Suprapubic skin (tissue), 3 donors: Measurements from ENCODE around the gene YY1.

ENCODE experiments used
- POLR2A ChIP-seq, 2 donors: fragments of 450-650 bp; IDR thresholded peaks; one replicate each; pipeline ENCODE4 v1.6.1; 2017; ENCODE audit warnings: antibody characterized with exemption in 2 of 2, mild to moderate bottlenecking in 2 of 2, moderate library complexity in 2 of 2
- TF ChIP-seq, protein P1 (sequence below), 2 donors: fragments of 200-600 bp in 1 of 2; fragments of 450-650 bp in 1 of 2; sonication (generic) in 1 of 2; IDR thresholded peaks; one replicate each; pipeline ENCODE4 v1.5.1; 2016 to 2019; ENCODE audit warnings: antibody characterized with exemption in 2 of 2, mild to moderate bottlenecking in 1 of 2, moderate library complexity in 1 of 2

DNA sequence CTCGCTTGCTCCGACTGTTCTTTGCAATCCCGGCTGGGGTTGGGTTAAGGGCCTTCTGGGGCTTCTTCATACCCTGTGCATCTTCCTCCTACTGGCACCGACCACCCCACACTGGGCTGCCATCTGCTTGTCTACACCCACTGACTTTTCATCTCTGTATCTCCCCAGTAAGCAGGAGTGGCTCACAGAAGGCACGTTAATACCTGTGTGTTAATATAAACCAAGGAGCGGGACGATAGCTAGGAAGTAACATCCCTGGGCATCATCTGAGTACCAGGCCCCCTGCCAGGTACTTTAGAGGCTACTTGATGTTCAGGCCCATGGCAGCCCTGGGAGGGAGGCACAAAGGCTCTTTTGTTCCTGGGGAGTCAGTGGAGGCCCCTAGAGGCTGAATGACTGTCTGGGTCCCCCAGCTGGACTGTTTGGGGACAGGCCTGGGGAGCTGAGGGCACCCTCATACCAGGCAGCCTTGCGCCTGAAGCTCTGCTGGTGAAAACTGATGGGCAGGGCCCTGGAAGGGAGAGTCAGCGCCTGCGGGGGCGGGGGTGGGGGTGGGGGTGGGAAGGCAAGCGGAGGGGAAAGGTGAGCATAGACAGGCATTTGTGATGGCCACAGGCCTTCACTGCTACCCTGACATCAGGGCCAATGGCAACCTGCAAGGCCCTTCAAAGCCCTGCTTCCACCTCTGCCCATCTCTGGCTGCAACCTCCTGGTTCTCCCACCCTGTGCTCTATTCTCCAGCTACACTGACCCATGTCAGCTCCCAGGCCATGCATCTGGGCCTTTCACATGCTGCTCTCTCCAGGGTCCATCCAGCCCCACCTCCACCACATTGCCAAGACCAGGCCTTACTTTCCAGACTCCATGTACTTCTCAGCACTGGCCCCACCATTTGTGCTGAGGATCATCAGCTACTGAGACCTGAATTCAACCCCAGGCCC is 45.3 kb upstream of the YY1 start:
- no peak for TF ChIP-seq POLR2A (IDR thresholded peaks at IDR 0.05)
- TF ChIP-seq, protein P1, sequence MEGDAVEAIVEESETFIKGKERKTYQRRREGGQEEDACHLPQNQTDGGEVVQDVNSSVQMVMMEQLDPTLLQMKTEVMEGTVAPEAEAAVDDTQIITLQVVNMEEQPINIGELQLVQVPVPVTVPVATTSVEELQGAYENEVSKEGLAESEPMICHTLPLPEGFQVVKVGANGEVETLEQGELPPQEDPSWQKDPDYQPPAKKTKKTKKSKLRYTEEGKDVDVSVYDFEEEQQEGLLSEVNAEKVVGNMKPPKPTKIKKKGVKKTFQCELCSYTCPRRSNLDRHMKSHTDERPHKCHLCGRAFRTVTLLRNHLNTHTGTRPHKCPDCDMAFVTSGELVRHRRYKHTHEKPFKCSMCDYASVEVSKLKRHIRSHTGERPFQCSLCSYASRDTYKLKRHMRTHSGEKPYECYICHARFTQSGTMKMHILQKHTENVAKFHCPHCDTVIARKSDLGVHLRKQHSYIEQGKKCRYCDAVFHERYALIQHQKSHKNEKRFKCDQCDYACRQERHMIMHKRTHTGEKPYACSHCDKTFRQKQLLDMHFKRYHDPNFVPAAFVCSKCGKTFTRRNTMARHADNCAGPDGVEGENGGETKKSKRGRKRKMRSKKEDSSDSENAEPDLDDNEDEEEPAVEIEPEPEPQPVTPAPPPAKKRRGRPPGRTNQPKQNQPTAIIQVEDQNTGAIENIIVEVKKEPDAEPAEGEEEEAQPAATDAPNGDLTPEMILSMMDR (IDR thresholded peaks at IDR 0.05) = no peak
